DMS53 (cell line): ENCODE results near the gene PLXDC1.

ENCODE experiments used
- DNase-seq: peaks from one replicate; lab custom pipeline; 2025; lab: John Stamatoyannopoulos, UW

PLXDC1 gene

DNA sequence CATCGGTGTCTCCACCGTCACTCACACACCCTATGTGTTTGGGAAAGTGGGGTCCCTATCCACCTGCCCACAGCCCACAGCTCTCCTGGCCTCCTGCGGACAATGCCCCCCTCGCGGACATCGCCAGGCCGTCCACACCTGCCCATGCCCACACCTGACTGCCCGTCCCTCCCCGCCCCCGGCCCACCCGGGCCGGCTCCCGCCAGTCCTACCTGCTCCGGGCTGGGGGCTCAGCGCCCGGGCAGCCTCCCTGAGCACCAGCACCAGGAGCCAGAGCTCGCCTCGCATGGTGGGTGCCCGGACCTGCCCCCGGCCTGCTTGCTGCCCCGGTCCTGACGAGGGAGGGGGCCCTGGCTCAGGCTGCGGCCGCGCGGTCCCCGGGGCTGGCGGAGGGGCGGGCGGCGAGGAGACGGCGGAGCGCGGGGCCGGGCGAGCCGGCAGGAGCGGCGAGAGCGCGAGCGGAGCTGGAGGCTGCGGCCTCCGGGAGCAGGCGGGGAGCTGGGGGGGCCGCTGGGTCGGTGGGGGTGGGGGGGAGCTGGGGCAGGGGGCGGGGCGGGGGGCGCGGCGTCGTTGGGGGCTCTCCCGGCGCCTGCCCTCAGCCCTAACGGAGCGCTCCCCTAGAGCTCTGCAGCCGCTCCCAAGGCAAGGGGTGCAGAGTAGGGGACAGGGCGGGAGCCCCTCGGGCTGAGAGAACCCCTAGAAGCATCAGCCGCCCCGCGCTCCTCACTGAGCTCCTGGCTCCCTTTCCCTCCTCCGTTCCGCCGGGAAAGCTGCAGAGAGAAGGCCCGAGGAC lies at the start of gene PLXDC1:
PLXDC1 (minus strand) TSS at position 488 of the 793 bp plus-strand sequence; CDS start at position 288, 200 bp downstream.
- peak; percentile 35 for DNase-seq

DNA sequence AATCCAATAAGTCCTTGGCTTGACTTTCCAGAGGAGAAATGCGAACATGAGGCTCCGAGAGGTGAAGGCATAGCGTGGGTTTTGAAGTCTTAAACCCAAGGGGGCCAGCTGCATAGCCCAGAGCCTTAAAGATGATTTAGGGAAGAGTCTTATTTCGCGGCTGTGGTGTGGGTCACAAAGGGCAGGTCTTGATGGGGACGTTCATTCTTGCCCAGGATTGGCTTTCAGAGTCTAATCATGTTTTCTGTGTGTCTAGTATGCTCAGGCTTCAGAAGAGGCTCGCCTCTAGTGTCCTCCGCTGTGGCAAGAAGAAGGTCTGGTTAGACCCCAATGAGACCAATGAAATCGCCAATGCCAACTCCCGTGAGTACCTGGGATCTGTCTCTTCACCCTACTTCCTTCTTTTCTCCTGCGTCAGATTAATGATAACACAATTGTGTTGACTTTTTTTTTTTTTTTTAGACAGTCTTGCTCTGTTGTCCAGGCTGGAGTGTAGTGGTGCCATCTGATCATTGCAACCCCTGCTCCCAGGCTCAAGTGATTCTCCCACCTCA lies 49.6 kb upstream of the PLXDC1 start:
- peak; percentile 26 for DNase-seq

DNA sequence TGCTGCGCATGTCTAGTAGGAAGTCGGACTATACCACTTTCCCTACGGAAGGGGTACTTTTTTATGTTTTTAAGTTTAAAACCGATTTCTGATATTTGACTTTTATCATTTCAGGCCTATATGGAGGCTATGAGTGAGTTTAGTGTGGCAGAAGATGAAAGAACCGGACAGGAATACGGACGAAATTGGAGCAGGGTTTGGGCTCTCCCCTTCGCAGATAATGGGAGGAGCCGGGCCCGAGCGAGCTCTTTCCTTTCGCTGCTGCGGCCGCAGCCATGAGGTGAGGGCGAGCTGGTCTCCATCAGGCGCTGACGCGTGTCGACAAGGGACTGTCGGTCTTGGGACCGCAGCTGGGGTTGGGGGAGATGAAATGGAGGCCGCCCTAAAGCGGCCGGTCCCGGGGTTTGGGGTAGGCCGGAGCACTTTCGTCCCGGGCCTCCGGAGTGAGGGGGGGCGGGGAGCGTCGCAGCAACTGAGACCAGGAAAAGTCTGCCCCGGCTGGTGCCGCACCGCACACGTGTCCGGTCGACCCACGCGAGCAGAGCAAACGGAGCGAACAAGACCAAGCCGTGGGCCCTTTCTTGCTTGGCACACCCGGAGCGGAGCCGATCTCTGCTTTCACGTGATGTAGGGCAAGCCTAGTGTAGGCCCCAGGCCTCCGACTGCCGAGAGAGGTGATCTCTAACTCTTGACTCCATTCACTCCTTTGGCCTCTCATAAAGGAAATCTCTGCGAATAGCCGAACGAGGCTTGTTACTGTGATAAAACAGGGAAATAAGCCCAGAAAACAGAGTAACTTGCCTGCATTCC lies 48.8 kb upstream of the PLXDC1 start, which contains the start of gene RPL19:
RPL19 (plus strand) TSS at position 214 of the 810 bp plus-strand sequence; CDS start at position 276, 62 bp downstream.
- DNase-seq: peak; percentile 89

DNA sequence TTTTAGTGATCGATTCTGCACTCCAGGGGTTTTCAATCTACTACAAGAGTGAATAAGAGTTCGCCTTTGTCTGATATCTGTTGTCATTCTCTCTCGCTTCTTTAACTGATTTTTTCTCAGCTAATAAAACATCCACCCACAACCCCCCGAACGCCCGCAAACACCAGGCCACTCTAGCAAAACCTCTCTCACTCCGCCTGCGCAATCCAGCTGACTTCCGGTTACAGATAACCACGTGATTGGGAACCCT lies 48.3 kb upstream of the PLXDC1 start:
- peak; percentile 95 for DNase-seq

DNA sequence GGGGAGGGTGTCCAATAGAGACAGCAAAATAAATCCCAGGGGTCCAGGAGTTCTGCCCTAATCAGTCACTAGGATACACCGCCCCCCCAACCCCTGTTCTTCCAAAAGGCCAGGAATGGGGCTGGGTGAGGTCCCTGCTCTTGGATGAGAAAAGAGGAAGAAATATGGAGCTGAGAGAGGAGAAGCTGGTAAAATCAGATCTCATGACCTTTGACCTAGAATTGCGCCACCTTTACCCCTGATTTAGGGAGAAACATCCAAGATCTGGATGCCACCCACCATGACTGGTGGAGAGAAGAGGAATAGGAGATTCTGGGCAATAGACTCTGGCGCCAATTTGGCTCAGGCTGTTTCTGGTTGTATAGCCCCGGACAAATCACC lies 46.7 kb upstream of the PLXDC1 start:
- no peak for DNase-seq

DNA sequence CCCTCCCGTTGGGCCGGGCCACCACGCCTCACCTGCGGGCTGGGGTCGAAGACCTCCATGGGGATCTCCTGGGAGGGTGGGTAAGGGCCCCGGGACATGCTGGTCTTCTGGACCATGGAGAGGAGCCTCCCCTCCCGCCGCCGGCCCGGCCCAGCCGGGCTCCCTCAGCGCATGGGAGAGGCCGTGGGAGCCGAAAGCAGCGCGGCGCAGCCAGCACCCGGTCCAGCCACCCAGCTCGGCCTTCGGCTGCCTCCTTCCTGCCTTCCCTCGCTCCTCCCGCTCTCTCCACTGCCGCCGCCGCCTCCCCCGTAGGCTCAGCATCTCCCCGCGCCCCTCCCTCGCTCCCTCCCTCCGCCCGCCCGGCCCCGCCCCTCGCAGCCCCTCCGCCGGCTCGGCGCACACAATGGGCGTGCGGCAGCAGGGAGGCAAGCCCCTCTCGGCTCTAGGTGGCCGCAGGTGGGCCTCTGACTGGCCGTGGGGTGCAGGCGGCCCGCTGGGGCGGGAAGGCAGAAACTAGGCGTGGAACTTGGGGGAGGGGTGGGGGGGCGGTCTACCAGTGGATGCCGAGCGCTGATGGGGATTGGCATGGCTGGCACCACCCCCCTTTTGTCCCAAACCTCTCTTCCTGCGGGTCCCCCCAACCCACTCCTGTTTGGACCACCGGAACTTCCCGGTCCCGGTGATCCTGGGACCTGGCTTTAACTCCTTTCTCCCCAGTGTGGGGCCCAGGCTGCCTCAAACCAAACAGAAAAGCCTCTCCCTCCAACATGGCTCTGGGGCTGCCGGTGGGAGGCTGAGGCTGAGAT lies 46.1 kb upstream of the PLXDC1 start, which contains the start of gene CACNB1:
CACNB1 (minus strand) TSS at position 290 of the 806 bp plus-strand sequence; CDS start at position 116, 174 bp downstream.
- DNase-seq: peak; percentile 85

DNA sequence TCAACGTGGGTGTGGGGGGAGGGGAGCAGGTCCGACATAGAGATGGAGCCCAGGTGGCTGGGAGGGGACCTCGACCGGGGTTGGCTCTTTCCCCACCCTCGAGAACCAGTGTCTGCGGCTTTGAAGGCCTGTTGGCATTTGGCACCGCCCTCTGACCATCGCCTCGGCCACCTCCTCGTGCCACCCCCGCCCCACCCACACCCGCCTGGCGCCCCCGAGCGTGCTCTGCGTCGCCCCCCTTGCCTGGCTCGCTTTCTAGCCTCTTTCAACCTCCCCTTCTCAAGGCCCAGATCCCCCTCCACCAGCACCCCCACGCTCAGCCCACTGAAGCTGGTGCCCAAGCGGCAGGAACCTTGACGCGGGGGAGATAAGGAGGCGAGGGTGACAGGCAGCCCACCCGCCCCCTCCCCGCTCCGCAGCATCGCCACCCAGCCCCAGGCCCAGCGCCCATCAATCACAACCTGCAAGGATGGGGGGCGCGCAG lies 45.4 kb upstream of the PLXDC1 start:
- DNase-seq: peak; percentile 51

DNA sequence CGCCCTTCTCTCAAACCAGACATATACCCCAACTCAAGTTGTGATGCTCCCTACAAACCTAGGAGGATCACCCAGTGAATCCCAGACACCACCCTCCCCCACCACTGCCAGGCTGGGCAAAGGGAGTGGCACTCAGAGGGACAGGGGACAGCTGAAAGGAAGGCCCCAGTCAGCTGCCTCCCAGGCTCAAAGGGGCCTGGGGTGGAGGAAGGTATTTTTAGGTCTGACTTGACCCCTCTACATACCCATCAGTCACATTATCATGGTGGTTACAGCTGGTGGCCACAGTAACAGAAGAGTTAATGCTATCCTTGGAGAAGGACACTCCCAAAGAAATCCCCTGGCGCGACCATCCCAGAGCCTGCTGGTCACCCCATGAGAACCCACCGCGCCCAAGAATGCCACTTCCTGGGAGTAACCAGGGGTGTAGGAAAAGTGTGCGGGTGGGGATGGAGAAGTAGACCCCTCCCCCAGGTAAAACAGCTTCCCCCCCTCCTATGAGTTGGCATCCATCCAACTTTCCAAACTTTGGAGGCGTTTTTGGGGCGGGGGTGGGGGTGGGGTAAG lies 44.9 kb upstream of the PLXDC1 start:
- DNase-seq: no peak

DNA sequence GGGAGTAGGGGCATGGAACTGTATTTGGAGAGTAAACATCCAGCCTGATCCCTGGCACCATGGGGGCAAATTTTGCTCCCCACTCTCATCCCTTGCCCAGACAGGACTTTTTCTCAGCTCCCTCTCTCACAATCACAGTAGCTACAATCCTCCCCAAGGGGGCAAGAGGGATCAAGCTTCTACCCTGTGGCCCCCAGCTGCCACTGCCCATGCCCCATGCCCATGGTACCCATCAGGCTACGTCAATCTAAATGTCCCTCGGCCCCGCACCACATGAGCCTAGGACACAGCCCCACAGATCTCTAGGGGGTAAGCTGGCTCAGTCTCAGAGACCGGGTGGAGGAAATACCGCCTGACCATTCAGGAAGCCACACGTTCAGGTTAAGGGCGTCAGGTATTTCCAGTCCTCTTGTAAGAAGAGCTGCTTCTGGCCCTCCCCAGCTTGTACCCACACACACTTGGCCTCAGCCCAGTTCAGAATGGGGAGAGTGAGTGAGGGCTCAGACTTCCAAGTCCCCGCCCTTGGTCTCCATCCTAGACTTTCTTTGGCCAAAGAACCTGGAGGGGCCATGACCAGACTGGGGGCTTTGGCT lies 44.2 kb upstream of the PLXDC1 start:
- no peak for DNase-seq

DNA sequence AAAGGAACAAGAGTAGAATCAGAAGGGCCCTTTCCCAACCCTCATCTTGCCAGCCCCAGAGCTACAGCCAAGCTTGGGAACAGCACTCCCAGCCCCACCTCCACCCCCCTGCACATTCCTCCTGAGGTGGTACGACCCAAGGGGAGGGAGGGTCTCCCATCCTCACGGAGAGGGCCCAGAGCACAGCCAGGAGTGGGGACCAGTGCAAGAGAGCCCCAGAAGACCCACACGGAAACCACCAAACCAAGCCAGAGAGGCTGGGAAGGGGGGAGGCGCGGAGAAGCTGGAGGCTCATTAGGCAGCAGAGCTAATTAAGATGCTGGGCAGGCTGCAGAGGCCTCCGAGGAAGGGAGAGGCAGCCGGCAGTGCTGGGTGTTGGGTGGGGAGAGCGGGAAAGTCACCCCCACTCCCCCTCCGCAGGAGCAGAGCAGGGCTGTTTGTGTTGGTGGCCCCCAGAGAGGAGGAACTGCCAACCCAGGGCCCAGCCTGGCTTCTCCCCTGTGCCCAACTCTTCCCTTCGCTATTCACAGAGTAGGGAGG lies 43.6 kb upstream of the PLXDC1 start:
- DNase-seq: no peak

DNA sequence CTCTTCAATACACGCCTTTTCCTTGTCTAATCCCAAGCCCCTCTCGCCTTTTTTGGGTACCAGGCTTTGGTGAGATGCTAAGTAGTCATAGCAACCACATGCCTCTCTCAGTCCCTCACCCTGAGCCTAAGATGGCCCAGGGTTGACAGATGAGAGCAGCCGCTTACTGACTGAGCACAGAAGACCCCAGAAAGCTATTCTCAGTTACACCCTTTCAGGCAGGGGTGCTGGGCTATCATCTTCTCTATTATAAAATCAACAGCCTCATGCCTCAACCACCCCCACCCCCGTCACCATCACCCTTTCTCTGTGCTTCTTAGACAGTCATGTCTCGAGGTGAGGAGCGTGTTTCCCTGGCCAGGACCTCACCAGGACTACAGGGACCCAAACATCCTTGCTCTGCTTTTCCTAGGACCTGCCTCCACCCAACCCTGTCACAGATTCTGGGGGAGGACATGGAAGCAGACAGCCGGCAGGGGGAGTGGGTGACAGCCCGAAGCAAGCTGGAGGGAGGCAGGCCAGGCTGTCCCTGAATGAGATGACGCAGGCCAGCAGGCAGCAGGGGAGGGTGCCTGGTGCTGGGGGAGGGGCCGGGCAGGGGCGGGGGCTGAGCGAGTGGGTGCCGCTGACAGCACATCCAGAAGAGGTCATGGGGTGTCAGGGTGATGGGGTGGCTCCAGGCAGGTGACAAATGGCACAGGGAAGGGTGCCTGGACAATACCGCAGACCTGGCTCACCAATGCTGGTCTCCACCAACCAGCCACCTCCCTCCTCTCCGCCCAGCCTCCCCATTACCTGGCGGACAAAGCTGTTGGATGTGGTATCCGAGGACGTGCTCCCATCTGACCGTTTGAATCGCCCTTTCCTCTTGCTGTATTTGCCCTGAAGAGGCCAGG lies 42.9 kb upstream of the PLXDC1 start:
- DNase-seq: no peak

DNA sequence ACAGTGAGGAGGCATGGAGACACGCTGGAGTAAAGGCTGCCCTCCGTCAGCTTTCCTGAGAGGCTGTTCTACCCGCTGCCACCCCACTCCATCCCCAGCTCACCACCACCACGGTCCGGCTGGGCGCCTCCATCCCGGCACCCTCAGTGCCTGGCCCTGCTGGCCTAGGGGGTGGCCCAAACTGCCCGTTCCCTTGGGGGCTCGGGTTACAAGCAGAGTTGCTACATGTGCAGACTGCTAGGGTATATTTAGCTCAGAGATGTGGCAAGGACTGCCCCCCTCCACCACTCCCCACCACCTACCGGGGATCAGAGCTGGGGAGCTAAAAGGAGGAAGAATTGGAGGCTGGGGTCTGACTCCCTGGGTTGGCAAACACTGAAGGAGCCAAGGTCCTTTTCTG lies 41.9 kb upstream of the PLXDC1 start:
- no peak for DNase-seq

DNA sequence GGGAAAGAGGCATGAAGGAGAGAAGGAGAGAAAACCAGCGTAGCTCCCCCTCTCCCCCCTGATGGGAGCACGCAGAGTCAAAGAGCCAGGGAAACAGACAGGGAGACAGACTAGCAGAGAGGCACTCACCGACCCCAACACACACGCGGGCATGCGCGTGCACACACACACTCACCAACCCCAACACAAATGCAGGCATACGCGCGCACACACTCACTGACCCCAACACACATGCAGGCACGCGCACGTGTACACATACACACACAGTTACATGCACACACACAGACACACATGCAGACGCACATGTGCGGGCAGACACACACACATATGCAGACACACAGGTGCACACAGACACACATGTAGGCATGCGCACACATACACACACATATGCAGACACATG lies 41.5 kb upstream of the PLXDC1 start:
- no peak for DNase-seq

DNA sequence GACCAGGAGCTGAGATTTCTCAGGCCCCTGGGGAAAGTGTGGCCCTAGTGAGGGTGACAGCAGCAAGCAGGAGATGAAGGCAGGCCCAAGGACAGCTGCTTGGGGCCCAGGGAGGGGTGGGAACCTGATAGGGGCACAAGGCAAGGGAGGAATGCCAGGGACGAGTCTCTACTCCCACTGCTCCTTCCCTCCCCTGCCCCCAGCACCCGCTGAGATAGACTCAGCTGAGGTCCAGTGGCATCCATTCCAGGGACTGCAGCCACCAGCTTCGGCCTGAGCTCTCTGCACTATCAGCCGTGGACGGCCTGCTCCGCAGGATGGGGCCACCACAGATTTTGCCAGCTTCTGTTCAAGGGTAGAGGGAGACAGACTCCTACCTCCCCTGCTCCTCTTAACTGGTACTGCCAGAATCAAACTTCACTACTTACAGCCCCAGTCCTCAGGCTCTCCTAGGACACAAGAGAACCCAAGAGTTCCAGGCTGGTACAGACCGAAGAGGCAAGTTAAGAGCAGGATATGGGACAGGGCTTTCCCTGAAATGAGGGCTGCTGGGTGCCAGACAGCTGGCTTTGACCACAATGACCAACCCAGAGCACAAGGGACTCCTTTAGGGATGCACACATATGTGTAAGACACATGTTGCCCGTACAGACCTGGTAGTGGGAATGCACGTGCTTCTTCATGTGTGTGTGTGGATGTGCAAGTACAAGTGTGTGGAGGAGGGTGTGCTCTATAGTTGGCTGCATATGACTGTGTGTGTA lies 40.5 kb upstream of the PLXDC1 start:
- no peak for DNase-seq

DNA sequence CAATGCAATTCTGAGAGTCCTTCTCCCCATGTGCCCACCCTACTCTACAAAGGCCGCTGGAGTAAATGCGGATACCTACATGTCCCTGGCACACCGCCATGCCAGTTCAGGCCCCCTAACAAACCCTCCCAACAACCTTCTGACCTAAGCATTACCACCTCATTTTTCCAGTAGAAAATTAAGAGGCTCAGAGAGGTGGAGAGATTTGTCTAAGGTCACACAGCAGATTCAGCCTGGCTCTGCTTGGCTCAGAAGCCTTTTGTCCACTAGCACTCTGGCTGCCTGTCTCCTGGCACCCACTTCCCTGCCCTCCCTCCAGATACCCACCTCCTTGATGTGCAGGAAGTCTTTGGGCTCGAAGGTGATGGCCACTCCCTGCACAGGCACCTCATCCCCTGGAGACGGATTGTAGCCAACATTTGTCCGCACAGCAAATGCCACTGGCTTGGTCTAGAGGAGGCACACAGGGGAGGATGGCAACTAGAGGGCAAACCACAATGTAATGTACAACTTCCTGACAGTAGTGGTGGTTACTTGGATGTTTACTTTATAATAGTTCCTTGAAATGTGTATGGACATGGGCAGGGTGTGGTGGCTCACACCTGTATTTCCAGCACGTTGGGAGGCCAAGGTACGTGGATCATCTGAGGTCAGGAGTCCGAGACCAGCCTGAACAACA lies 35.9 kb upstream of the PLXDC1 start:
- DNase-seq: no peak

DNA sequence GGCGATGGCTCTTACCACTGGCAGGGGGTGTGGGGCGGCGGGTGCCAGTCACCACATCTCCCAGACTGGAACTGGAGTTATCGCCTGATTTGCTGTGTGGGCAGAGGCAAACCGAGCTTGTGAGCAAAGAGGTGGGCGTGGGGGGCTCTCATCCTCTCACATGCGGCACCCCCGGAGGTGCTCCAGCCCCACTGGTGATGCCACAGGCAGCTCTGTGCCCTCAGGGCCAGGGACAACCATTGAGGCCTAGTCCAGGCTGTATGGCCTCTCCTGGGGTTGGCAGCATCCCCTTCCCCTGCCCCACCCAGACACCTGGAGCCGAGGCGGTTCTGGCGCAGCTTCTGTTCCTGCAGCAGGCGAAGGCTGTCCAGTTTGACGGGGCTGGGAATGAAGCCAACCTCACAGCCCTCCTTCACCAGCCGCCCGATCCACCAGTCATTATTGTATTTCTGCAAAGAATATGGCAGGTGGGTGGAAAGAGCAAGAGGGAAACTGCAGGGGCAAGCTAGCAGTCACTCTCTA lies 35.1 kb upstream of the PLXDC1 start:
- no peak for DNase-seq

DNA sequence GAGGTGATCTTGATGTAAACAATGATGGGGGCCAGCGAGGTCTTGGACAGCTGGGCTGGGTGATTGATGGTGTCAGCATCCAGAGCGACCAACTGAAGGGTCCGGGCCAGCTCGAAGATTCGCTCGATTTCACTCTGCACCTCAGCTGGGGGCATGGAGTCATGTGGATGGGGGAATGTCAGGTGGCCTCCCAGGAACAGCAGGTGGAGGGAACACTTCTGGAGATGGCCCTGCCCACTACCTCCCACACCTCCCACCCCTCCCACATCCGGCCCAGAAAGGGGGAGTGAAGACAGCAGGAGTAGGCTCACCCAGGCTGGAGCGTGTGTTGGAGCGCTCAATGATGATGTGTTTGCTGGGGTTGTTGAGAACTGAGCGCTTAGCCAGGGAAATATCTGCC lies 32.3 kb upstream of the PLXDC1 start:
- DNase-seq: no peak

DNA sequence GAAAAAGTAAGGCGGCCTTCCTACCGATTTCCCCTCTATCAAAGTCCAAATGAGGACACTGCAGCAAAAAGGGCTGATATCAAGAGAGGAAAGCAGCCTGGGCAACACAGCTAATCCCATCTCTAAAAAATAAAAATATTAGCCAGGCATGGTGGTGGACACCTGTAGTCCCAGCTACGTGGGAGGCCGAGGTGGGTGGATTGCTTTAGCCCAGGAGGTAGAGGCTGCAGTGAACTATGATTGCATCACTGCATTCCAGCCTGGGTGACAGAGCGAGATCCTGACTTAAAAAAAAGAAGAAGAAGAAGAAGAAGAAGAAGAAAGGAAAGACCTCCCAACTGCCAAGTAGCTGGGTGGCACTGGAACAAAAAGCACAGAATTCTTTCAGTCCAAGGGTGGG lies 31.6 kb upstream of the PLXDC1 start:
- no peak for DNase-seq
